Coronary artery (tissue), 2 donors: Measurements from ENCODE around the gene GMCL2.

ENCODE experiments used
- DNase-seq: peaks from one replicate; pipeline ENCODE4 v3.0.0-alpha.2; 2017; ENCODE audit warnings: low spot score
- H3K27ac ChIP-seq, 2 donors: fragments of 200-600 bp; sonication (generic); one replicate each; pipeline ENCODE4 v1.5.1; 2016 to 2019
- H3K4me3 ChIP-seq: fragments of 200-600 bp; sonication (generic); 2 replicates; pipeline ENCODE4 v1.5.1; 2016; ENCODE audit warnings: mild to moderate bottlenecking, moderate library complexity
- TF ChIP-seq, protein P1 (sequence below): fragments of 200-600 bp; sonication (generic); IDR thresholded peaks from one replicate; pipeline ENCODE4 v1.5.1; 2019; ENCODE audit warnings: antibody characterized with exemption

Gene GMCL2

GRCh38 chr5:178142642-178143041 lies 44.5 kb downstream of the GMCL2 start:
- TF ChIP-seq, protein P1, sequence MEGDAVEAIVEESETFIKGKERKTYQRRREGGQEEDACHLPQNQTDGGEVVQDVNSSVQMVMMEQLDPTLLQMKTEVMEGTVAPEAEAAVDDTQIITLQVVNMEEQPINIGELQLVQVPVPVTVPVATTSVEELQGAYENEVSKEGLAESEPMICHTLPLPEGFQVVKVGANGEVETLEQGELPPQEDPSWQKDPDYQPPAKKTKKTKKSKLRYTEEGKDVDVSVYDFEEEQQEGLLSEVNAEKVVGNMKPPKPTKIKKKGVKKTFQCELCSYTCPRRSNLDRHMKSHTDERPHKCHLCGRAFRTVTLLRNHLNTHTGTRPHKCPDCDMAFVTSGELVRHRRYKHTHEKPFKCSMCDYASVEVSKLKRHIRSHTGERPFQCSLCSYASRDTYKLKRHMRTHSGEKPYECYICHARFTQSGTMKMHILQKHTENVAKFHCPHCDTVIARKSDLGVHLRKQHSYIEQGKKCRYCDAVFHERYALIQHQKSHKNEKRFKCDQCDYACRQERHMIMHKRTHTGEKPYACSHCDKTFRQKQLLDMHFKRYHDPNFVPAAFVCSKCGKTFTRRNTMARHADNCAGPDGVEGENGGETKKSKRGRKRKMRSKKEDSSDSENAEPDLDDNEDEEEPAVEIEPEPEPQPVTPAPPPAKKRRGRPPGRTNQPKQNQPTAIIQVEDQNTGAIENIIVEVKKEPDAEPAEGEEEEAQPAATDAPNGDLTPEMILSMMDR: no peak
- H3K27ac ChIP-seq: no peak overlapping the region
- DNase-seq: no peak
- H3K4me3 ChIP-seq: no peak overlapping the region

- H3K27ac ChIP-seq: no peak overlapping the region
- H3K4me3 ChIP-seq: no peak overlapping the region
- TF ChIP-seq, protein P1: no peak
- no peak for DNase-seq
These were observed 45.6 kb downstream of the GMCL2 start for GRCh38 chr5:178141550-178141949.

DNA sequence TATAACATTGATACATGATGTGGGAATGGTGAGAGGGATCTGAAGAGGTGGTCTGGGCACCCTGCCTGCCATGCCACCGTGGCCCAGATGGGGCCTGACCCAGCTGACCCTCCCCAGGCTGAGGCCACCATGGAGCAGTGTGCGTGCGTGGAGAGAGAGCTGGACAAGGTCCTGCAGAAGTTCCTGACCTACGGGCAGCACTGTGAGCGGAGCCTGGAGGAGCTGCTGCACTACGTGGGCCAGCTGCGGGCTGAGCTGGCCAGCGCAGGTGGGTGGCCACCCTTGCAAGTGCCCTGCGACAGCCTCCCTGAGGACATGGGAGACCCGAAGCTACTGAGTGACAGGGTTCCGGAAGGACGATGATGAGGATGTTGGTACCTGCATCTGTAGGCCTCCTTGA lies 49.2 kb downstream of the GMCL2 start:
- TF ChIP-seq, protein P1: no peak
- Histone ChIP-seq H3K27ac (no peak overlapping the region), H3K4me3 (no peak overlapping the region)
- DNase-seq: no peak

DNA sequence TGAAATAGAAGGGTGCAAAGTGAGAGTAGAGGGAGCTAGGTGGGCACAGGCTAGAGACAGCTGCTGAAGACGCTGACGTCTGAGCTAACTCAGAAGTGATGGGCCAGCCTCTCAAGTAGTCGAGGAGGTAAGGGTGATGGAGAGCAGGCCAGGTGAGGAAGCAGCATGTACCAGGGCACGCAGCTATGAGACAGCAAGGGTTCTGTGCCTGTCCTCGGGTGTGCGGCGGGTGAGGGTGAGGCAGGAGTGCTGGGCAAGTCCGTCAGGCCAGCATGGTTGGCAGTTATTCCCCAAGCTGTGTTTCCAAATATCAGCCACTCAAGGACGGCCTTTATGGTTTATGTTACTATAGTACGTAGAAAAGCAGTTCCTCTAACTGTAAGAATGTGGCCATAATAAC lies 50.2 kb downstream of the GMCL2 start:
- TF ChIP-seq, protein P1: no peak
- no peak for DNase-seq

More for the DNA sequence above, 50.2 kb downstream of the GMCL2 start:
- Histone ChIP-seq H3K4me3 (no peak overlapping the region), H3K27ac (no peak overlapping the region)
